Smooth muscle cell (in vitro differentiated cells): ENCODE data around the gene ZNF749. TPM values are rescaled to one million over a fixed set of nuclear protein-coding genes. Genes with fewer than 3 reads are reported as not detected.
"Not testable (repeated sequence)": the region's sequence is repeated elsewhere in the genome, so short reads cannot be mapped to it uniquely, and the experiment has no call there.

Experiments
- DNase-seq: peaks from one replicate; lab custom pipeline; 2025; ENCODE audit not compliant: unreplicated experiment; lab: John Stamatoyannopoulos, UW
- H2AFZ ChIP-seq: fragments of 200-600 bp; sonication (generic); 2 replicates; pipeline ENCODE4 v1.6.0; 2016; ENCODE audit warnings: antibody characterized with exemption, low read depth, mild to moderate bottlenecking
- H3F3A ChIP-seq: fragments of 200-600 bp; sonication (generic); 2 replicates; pipeline ENCODE4 v1.6.0; 2017; ENCODE audit warnings: antibody characterized with exemption, low read depth
- H3K27ac ChIP-seq: fragments of 200-600 bp; sonication (generic); 2 replicates; pipeline ENCODE4 v1.5.1; 2016; ENCODE audit warnings: low read depth, mild to moderate bottlenecking
- H3K27me3 ChIP-seq: fragments of 200-600 bp; sonication (generic); 2 replicates; pipeline ENCODE4 v1.6.1; 2016; ENCODE audit warnings: low read depth, mild to moderate bottlenecking
- H3K36me3 ChIP-seq: fragments of 200-600 bp; sonication (generic); 2 replicates; pipeline ENCODE4 v1.5.1; 2016; ENCODE audit warnings: low read depth
- H3K4me1 ChIP-seq: fragments of 200-600 bp; sonication (generic); 2 replicates; pipeline ENCODE4 v1.5.1; 2016; ENCODE audit warnings: low read depth
- H3K4me2 ChIP-seq: fragments of 200-600 bp; sonication (generic); 2 replicates; pipeline ENCODE4 v1.6.0; 2016; ENCODE audit warnings: mild to moderate bottlenecking
- H3K4me3 ChIP-seq: fragments of 200-600 bp; sonication (generic); 2 replicates; pipeline ENCODE4 v1.5.1; 2016; ENCODE audit warnings: mild to moderate bottlenecking
- H3K79me2 ChIP-seq: fragments of 200-600 bp; sonication (generic); 2 replicates; pipeline ENCODE4 v1.6.0; 2016; ENCODE audit warnings: low read depth, mild to moderate bottlenecking
- H3K9ac ChIP-seq: fragments of 200-600 bp; sonication (generic); 2 replicates; pipeline ENCODE4 v1.6.0; 2016; ENCODE audit warnings: low read depth
- H3K9me3 ChIP-seq: fragments of 200-600 bp; sonication (generic); replicated peaks from 2 replicates; pipeline ENCODE4 v1.5.1; 2016; ENCODE audit warnings: low read depth
- H4K20me1 ChIP-seq: fragments of 200-600 bp; sonication (generic); 2 replicates; pipeline ENCODE4 v1.6.0; 2016; ENCODE audit warnings: low read depth
- WGBS: methylation state at CpG from one replicate; pipeline ENCODE4 v1.1.7; 2016; ENCODE audit warnings: low lambda C conversion rate; 5-methylcytosine and 5-hydroxymethylcytosine counted together
- polyA plus RNA-seq: library from polyadenylated mRNA; unstranded; fragments of >200 nt; fragmentation: Nextera tagmentation; extraction: Ambion mirVana; gene quantifications from 2 replicates; pipeline ENCODE4 v1.2.1, GENCODE V29; 2016
- small RNA-seq: library from RNA; depleted of rRNA; stranded (forward); fragments of <200 nt; gene quantifications from one replicate; pipeline ENCODE3, GENCODE V24; 2014
- total RNA-seq: library from RNA; depleted of rRNA; stranded (reverse); fragments of >200 nt; gene quantifications from 2 replicates; pipeline ENCODE4 v1.2.3, GENCODE V29; 2014
- TF ChIP-seq, protein P1 (sequence below): fragments of 200-600 bp; sonication (generic); IDR thresholded peaks from 2 replicates; pipeline ENCODE4 v1.5.1; 2017; ENCODE audit warnings: borderline replicate concordance, mild to moderate bottlenecking, antibody characterized with exemption; ENCODE audit not compliant: insufficient read depth, poor library complexity, severe bottlenecking

Gene ZNF749
- total and polyA plus RNA-seq, 2 experiments from 2014 or later = 1.6 to 9.4 TPM

DNA sequence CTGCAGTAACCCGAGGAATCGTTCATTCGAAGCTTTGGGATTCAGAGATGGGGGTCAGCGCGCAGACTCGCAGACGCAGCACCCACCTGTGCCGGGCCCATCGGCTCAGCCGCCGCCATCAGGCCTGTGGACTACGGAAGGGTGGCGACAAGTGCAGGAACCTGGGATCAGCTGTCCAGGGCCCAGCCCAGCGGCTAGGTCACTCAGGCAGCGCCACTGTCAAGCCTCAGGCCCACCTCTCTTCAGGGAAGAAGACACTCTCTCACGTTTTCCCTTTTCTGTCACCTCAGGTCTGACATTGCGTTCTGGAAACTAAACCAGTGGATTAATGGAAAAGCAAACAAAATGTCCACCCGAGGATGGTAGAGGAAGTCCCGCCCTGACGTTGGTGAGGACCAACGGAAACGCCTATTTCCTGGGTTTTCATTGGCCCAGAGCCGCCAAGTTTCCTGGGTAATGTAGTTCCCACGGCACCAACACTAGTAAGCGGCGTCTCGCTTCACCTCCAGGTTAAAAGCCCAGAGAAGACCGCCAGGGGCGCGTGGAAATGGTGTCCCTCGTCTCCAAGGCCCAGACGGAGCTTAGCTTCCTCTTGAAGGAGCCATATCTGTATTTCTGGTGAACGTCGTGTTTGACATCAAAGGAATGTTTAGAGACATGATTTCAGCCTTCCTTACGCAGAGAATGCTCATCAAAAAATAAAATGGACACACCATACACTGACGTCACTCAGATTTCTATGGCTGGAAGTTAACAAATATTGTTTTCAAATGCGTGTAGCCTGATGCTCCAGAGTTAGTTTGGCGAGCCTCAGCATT is 42.3 kb downstream of the ZNF749 start, which contains the start of gene ZNF772:
Gene ZNF772 (minus strand): TSS at position 376 of the 818 bp plus-strand sequence. CDS start 257 bp downstream, at position 119.
- TF ChIP-seq, protein P1, sequence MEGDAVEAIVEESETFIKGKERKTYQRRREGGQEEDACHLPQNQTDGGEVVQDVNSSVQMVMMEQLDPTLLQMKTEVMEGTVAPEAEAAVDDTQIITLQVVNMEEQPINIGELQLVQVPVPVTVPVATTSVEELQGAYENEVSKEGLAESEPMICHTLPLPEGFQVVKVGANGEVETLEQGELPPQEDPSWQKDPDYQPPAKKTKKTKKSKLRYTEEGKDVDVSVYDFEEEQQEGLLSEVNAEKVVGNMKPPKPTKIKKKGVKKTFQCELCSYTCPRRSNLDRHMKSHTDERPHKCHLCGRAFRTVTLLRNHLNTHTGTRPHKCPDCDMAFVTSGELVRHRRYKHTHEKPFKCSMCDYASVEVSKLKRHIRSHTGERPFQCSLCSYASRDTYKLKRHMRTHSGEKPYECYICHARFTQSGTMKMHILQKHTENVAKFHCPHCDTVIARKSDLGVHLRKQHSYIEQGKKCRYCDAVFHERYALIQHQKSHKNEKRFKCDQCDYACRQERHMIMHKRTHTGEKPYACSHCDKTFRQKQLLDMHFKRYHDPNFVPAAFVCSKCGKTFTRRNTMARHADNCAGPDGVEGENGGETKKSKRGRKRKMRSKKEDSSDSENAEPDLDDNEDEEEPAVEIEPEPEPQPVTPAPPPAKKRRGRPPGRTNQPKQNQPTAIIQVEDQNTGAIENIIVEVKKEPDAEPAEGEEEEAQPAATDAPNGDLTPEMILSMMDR = peak; percentile 17
- no peaks in the 10 kb centered on the region for H3F3A ChIP-seq
- H3K4me2 ChIP-seq = peak within 1 kb of the TSS; percentile 89
- H3K27me3 ChIP-seq = no peaks in the 10 kb centered on the region
- peak; percentile 3 for DNase-seq
- peak within 1 kb of the TSS; percentile 79 for H3K4me3 ChIP-seq
- no peaks in the 10 kb centered on the region for H4K20me1 ChIP-seq
- peaks cover 32% of the 10 kb centered on the region for H3K9me3 ChIP-seq
- H3K9ac ChIP-seq = peak within 1 kb of the TSS; percentile 42
- peaks cover 14% of the 10 kb centered on the region for H3K36me3 ChIP-seq
- no peaks in the 10 kb centered on the region for H3K79me2 ChIP-seq
- no peak within 1 kb of the TSS for H3K27ac ChIP-seq
- peak within 1 kb of the TSS; percentile 99 for H2AFZ ChIP-seq
- peaks cover 3% of the 10 kb centered on the region for H3K4me1 ChIP-seq
- 10% methylated on average over 38 of the region's 38 CpGs for WGBS

DNA sequence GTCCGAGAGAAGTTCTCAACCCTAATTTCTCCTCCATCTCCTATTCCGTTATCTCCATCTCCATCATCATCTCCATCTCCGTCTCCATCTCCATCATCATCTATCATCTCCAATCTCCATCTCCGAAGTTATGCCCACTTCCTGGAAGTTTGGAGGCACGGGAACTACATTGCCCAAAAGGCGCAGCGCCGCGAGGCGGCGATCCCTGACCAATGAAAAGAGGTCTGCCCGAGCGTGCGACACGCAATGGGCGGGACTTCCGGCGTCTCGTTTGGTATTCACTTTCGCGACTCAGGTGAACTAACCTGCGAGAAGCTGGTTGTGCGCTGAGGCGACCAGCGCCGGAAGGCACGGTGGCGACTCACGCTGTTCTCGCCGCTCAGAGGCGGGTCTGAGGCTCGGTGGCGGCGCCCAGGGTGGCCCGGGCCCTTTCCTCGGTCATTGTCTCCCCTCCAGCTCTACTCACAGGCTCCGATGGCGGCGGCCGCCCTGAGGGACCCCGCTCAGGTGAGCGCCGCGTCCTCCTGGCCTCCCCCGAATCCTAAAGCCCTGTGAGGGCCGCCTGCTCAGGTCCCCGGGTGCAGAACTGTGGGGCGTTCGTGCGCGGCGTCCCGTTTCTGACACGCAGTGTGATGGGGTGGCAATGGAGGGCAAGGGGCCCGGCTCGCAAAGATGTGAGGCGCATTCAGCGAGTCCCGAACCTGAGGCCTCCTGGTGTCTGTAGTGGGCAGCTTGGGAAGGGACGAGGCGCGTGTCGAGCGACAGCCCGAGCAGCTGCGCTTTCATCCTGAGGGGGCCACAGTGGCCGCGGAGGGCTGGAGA is 52.6 kb downstream of the ZNF749 start, which contains the start of gene ZNF419:
Gene ZNF419 (plus strand): TSS at position 274 of the 822 bp plus-strand sequence. CDS start 201 bp downstream, at position 475.
- DNase-seq = peak; percentile 17
- H3K4me3 ChIP-seq = peak within 1 kb of the TSS; percentile 98
- not testable (repeated sequence) for H4K20me1 ChIP-seq, H3K4me1 ChIP-seq, H3F3A ChIP-seq, H3K36me3 ChIP-seq, H3K27me3 ChIP-seq, H3K9me3 ChIP-seq
- H3K9ac ChIP-seq = peak within 1 kb of the TSS; percentile 86
- H3K79me2 ChIP-seq = peaks cover 18% of the 10 kb centered on the region
- H3K4me2 ChIP-seq = peak within 1 kb of the TSS; percentile 94
- H3K27ac ChIP-seq = peak within 1 kb of the TSS; percentile 48
- 3% methylated on average over 56 of the region's 69 CpGs for WGBS
- peak within 1 kb of the TSS; percentile 97 for H2AFZ ChIP-seq

DNA sequence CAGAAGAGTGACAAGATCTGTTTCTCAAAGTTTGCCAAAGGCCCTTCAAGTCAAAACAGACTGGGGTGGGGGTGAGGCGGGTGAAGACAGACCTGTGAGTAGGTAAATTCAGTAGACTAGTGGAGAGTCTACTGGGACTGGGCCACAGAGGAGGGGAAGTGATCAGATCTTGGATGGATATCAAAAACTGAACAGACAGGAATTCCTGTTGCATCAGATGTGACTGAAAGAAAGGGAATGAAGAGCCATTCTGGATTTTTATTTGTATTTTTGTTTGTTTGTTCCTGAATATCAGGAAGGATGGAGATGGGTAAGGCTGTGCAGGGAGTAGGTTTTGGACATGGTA is 53.1 kb downstream of the ZNF749 start:
- peak overlapping the region; percentile 47 for H3K4me3 ChIP-seq
- H3K9me3 ChIP-seq, H3K4me1 ChIP-seq, H2AFZ ChIP-seq, H3F3A ChIP-seq, H3K27me3 ChIP-seq, DNase-seq, H4K20me1 ChIP-seq, H3K36me3 ChIP-seq, H3K9ac ChIP-seq, H3K27ac ChIP-seq: not testable (repeated sequence)
- H3K79me2 ChIP-seq = peaks cover 18% of the 10 kb centered on the region
- no CpG with 5 or more reads among the region's 1 CpG for WGBS
- peak overlapping the region; percentile 73 for H3K4me2 ChIP-seq

Small RNAs within 50 kb of the gene (small RNA-seq; reads per million reads assigned to genes)
- not detected for gene VN1R107P

Other genes with a start within 250 kb of the ZNF749 start
- gene ZNF264, start 243.8 kb upstream of the ZNF749 start, total RNA-seq = 21.6 and 26.0 TPM in 2 replicates
- gene ZNF264, start 243.8 kb upstream of the ZNF749 start, polyA plus RNA-seq = 3.5 and 6.8 TPM in 2 replicates
- gene AURKC, start 204.3 kb upstream of the ZNF749 start, total RNA-seq = 1.7 and 2.8 TPM in 2 replicates
- gene AURKC, start 204.3 kb upstream of the ZNF749 start, polyA plus RNA-seq = 0.27 and 2.2 TPM in 2 replicates
- gene ZNF805, start 194.7 kb upstream of the ZNF749 start, total RNA-seq = 28.9 and 33.4 TPM in 2 replicates
- gene ZNF805, start 194.7 kb upstream of the ZNF749 start, polyA plus RNA-seq = 3.4 and 5.6 TPM in 2 replicates
- 85.2 and 103 TPM in 2 replicates for gene ZNF460, start 154.8 kb upstream of the ZNF749 start, total RNA-seq
- 1.7 and 3.5 TPM in 2 replicates for gene ZNF460, start 154.8 kb upstream of the ZNF749 start, polyA plus RNA-seq
- gene ZNF543, start 114.9 kb upstream of the ZNF749 start, total RNA-seq = 5.1 and 7.5 TPM in 2 replicates
- gene ZNF543, start 114.9 kb upstream of the ZNF749 start, polyA plus RNA-seq = 1.1 and 1.4 TPM in 2 replicates
- 6.8 and 9.6 TPM in 2 replicates for gene ZNF304, start 84.1 kb upstream of the ZNF749 start, total RNA-seq
- gene ZNF304, start 84.1 kb upstream of the ZNF749 start, polyA plus RNA-seq = 3.5 and 3.9 TPM in 2 replicates
- gene TRAPPC2B, start 71.8 kb upstream of the ZNF749 start, total RNA-seq = 25.4 and 34.4 TPM in 2 replicates
- gene TRAPPC2B, start 71.8 kb upstream of the ZNF749 start, polyA plus RNA-seq = 36.3 and 42.6 TPM in 2 replicates
- gene ZNF547, start 71.8 kb upstream of the ZNF749 start, total RNA-seq = 4.0 and 4.9 TPM in 2 replicates
- gene ZNF547, start 71.8 kb upstream of the ZNF749 start, polyA plus RNA-seq = 0.71 and 2.5 TPM in 2 replicates
- gene ZNF548, start 45.5 kb upstream of the ZNF749 start, total RNA-seq = 26.9 and 27.3 TPM in 2 replicates
- gene ZNF548, start 45.5 kb upstream of the ZNF749 start, polyA plus RNA-seq = 12.3 and 13.1 TPM in 2 replicates
- 4.3 and 7.0 TPM in 2 replicates for gene ZNF17, start 24.2 kb upstream of the ZNF749 start, total RNA-seq
- 0.95 and 3.1 TPM in 2 replicates for gene ZNF17, start 24.2 kb upstream of the ZNF749 start, polyA plus RNA-seq
- 0.45 and 0.67 TPM in 2 replicates for gene VN1R1, start 21.8 kb downstream of the ZNF749 start, total RNA-seq
- 0.50 TPM in 1 of 2 replicates, not detected in the other for gene VN1R1, start 21.8 kb downstream of the ZNF749 start, polyA plus RNA-seq
- 8.2 and 11.2 TPM in 2 replicates for gene ZNF772, start 42.2 kb downstream of the ZNF749 start, total RNA-seq
- gene ZNF772, start 42.2 kb downstream of the ZNF749 start, polyA plus RNA-seq = 1.4 and 2.1 TPM in 2 replicates
- 11.5 and 20.5 TPM in 2 replicates for gene ZNF419, start 52.4 kb downstream of the ZNF749 start, total RNA-seq
- gene ZNF419, start 52.4 kb downstream of the ZNF749 start, polyA plus RNA-seq = 9.4 and 9.8 TPM in 2 replicates
- gene ZNF773, start 64.6 kb downstream of the ZNF749 start, total RNA-seq = 7.9 and 17.2 TPM in 2 replicates
- 7.3 and 9.6 TPM in 2 replicates for gene ZNF773, start 64.6 kb downstream of the ZNF749 start, polyA plus RNA-seq
- 7.0 TPM in 2 replicates for gene ZNF549, start 92.0 kb downstream of the ZNF749 start, total RNA-seq
- 4.4 and 4.7 TPM in 2 replicates for gene ZNF549, start 92.0 kb downstream of the ZNF749 start, polyA plus RNA-seq
- 5.1 and 6.3 TPM in 2 replicates for gene ZNF550, start 124.5 kb downstream of the ZNF749 start, total RNA-seq
- 3.6 and 5.9 TPM in 2 replicates for gene ZNF550, start 124.5 kb downstream of the ZNF749 start, polyA plus RNA-seq
- 5.4 and 6.6 TPM in 2 replicates for gene ZNF416, start 143.6 kb downstream of the ZNF749 start, total RNA-seq
- gene ZNF416, start 143.6 kb downstream of the ZNF749 start, polyA plus RNA-seq = 3.6 TPM in 2 replicates
- gene ZIK1, start 148.8 kb downstream of the ZNF749 start, total RNA-seq = 6.5 and 9.1 TPM in 2 replicates
- 4.6 and 6.6 TPM in 2 replicates for gene ZIK1, start 148.8 kb downstream of the ZNF749 start, polyA plus RNA-seq
- 3.0 and 3.2 TPM in 2 replicates for gene ZNF530, start 164.6 kb downstream of the ZNF749 start, total RNA-seq
- gene ZNF530, start 164.6 kb downstream of the ZNF749 start, polyA plus RNA-seq = 3.5 and 3.7 TPM in 2 replicates
- 25.8 and 27.6 TPM in 2 replicates for gene ZNF134, start 178.9 kb downstream of the ZNF749 start, total RNA-seq
- gene ZNF134, start 178.9 kb downstream of the ZNF749 start, polyA plus RNA-seq = 7.0 and 9.0 TPM in 2 replicates
- 14.1 and 15.7 TPM in 2 replicates for gene ZNF211, start 197.8 kb downstream of the ZNF749 start, total RNA-seq
- 10.5 and 12.1 TPM in 2 replicates for gene ZNF211, start 197.8 kb downstream of the ZNF749 start, polyA plus RNA-seq
- gene ZSCAN4, start 233.6 kb downstream of the ZNF749 start, total RNA-seq = 0.27 TPM in 1 of 2 replicates, not detected in the other
- gene ZSCAN4, start 233.6 kb downstream of the ZNF749 start, polyA plus RNA-seq = 0.38 TPM in 1 of 2 replicates, not detected in the other
- gene ZNF551, start 246.7 kb downstream of the ZNF749 start, total RNA-seq = 8.2 and 11.1 TPM in 2 replicates
- gene ZNF551, start 246.7 kb downstream of the ZNF749 start, polyA plus RNA-seq = 1.1 and 1.6 TPM in 2 replicates